GM19397 (cell line): Measurements from ENCODE around the gene CIP2A.

ENCODE experiments used
- ATAC-seq: cut with Tn5 transposase; IDR thresholded peaks from one replicate; pipeline ENCODE4 v1.9.1; 2021; ENCODE audit warnings: mild to moderate bottlenecking, moderate library complexity; ENCODE audit not compliant: unreplicated experiment

Gene CIP2A

DNA sequence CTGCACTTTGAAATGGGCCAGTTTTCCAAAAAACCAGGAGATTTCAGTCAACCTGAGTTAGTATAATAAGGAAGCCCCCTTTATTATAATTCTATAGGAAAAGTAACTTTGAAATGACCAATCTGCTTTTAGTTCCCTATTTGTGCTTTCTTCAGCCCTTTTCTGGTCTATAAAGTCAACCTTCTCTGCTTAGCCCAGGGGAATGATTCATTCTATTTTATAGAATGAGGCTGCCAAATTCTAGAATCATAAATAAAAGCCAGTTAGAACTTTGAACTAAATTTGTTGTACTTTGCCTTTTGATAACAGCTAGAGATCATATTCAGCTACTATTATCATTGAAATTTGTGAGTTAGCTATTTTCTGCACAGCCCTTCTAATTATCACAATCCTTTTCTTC lies 24.7 kb downstream of the CIP2A start:
- ATAC-seq, result no peak

DNA sequence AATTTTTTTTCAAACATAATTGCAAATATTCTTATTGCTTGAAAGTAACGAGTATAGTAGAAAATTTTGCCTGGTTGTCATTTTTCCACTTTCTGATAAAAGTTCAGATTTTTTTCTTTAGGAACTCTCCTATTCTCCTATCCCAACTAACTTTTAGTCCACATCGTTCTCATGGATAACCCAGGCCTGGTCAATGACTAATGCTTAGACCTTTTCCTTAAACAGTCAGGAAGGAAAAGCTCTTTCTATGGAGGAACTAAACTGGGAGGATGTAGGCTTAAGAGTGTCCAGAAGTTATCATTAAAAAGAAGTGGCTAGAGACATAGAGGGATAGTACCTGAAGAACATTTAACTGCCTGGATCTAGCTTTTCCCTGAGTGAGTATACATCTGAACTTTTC lies 26.7 kb downstream of the CIP2A start:
- ATAC-seq, result no peak

DNA sequence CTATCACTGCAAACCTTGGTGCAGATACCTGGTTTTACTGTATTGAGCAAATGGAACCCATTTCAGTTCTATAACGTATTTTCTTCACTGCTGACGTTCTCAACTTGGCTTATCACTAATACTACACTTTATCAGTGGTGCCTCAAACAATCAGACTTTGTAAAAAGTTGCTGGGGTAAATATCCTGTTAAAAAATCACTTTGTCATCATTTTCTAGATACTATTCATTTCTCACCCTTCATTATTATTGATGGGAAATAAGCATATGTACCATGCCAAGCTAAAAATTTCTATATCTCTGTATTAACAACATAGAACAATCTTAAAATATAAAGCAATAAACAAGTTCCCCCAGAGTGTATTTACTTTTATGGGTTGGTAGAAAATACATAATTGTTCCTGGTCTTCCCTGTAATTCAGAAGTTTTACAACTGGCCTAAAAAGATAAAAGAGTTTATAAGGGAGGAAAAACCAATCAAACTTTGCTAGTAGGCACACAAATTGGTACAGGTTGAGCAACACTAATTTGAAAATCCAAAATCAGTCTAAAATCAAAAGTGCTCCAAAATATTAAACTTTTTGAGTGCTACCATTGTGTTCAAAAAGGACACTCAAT lies 33.2 kb downstream of the CIP2A start:
- ATAC-seq, result no peak

DNA sequence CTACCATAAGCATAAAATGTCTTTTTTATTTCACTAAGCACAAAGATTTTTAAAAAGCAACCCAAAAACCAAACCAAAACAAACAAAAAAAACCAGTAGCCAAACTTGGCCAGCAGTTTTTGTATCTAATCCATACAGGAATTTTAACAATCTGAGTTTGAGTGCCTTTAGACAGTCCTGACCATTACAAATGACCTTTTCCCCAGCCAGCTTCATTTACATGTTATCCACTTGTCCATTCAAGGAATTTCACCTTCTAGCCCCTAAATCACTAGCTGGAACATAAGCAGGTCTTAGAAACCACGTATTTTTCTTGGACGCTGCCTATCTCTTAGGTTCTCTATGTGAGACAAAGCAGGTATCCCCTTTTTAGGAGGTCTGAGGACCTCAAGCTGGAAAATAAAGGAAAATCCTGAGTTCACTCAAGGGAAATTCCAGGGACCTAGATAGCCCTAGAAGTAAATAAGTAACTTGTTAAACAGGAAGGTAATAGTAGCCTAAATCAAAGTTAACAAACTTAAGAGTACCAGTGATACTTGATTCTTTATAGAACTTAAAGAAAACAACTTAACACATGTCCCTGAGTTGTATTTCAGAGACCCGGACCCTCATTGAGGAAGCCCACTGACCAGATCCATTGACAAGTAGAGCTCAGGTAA lies 34.2 kb downstream of the CIP2A start:
- ATAC-seq, result no peak

DNA sequence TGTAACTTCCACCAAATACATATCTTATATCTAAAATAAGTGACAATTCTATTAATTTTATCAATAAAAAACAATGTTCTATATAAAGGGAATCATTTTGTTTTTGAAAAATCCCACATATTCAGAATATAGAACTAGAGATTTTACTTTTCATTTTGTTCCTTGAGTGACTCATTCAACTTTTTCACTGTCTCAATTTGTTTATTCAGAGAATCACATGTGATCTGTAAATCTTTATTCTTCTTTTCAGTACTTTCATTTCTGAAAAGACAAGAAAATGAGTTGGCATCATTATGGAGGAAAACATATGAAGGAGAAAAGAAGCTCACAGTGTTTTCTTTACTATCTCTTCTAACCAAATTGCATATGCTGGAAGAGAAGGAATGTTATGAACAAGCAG lies 35.0 kb downstream of the CIP2A start:
- ATAC-seq, result no peak

DNA sequence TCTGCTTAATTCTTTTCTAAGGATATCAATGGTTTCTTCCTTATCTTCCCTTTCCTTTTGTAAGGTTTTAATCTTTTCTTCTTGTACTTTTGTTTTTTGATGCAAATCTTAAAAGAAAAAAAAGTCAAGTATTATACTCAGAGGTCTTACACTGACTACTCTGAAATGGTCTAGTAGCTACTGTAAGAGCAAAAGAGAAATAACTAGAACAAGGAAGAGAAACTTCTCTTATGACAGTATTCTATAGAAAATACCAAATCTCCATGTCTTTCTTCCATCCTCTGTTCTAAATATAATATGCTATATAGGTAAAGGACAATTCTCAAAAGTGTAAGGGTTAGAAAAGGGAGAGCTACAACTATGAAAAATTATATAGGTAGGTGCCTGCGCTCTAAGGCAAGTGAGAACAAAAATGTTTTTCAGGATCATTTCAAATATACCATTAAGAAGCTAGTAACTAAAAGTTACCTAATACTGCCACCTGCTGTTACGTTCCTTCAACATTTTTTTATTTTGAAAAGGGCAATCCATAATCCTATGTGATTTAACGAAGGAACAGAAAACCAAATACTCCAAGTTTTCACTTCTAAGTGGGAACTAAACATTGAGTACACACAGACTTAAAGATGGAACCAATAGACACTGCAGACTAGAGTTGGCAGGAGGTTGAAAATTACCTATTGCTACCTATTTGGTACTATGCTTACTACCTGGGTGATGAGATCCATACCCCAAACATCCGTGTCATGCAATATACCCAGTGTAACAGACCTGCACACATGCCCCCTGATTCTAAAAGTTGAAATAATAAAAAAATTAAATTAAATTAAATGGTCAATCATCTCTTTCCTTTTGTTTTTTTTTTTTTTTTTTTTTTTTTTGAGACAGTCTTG lies 36.7 kb downstream of the CIP2A start:
- ATAC-seq, result no peak

DNA sequence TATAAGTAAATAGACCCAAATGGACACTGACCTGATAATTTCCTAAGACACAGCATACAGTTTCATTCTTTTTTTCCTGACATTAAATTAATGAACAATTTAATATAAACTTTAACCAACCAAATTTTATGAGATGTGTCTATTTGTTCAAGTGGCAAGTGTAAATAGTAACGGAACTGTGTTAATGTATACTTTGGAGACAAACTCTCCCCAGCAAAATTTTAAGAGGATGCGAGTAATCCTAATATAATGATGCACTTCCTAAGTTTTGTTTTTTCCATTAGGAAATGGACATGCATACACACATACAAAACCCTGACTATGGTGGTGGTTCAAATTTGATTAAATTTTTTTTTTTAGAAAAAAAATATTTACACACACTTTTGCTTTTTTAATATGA lies 40.4 kb downstream of the CIP2A start:
- ATAC-seq, result no peak

DNA sequence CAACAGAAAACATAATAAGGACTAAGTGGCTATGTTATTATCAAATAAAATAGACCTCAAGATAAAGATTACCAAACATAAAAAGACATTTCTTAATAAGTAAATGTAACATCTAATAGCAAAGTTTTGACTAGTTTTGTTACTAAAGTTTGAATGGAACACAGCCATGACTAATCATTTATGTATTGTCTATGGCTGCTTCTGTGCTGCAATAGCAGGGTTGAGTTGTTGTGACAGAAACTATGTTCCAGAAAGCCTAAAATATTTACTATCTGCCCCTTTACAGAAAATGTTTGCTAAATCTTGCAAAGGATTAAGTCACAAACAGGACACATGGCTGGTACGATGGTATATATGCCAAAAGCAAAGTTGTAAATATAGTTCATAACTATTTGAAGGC lies 40.9 kb downstream of the CIP2A start:
- no peak for ATAC-seq

DNA sequence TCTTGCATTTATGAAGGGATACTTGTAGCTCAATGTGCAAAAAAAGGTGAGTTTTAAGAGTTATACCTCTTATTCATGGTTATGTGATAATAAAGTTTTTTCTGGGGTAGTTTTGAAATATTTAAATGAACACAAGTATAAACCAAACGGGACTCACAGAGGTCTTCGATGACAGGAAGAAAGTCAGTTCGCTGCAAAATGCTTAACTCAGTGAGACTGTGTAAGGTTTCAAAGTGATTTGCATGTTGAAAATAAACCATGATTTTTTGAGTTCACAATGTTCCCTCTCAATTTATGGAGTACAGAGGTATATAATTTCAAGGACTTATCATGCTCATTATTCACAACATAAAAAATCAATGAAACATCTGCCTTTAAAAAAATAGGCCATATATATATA lies 42.5 kb downstream of the CIP2A start:
- peak; percentile 64 for ATAC-seq

DNA sequence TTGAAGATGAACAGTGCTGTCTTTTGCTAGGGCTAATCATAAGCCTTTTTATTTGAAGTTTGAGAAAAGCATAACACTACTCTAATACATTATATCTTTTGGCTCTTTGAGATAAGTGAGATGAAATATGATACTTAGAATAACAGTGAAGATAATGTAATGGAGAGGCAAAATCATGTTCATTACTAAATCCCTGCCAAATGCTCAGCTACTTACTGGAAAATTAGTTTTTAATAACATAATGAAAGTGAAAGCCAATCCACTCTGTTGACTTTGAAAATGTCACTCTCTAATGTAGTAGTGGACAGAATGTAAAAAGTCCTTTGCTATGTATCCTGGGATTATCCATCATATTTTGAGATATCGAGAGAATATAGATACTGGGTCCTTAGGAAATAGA lies 43.0 kb downstream of the CIP2A start:
- no peak for ATAC-seq

DNA sequence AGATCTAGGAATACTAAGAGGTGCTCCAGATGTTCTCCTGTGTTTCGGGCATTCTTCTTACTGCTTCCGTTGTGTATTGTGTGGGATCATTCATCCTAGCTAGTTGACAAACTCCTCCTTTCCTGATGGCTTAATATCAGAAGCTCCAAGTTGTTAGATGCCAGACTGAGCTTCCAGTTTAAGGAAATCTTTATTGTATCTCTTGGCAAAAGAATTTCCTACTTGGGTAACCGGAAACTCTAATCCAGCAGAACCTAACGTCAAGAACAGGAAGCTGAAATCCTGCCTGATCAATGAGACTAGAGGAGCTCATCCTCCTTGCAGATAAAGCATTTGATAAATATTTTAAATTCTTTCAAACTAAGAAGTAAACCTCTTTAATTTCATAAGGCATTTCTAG lies 51.2 kb downstream of the CIP2A start:
- no peak for ATAC-seq

DNA sequence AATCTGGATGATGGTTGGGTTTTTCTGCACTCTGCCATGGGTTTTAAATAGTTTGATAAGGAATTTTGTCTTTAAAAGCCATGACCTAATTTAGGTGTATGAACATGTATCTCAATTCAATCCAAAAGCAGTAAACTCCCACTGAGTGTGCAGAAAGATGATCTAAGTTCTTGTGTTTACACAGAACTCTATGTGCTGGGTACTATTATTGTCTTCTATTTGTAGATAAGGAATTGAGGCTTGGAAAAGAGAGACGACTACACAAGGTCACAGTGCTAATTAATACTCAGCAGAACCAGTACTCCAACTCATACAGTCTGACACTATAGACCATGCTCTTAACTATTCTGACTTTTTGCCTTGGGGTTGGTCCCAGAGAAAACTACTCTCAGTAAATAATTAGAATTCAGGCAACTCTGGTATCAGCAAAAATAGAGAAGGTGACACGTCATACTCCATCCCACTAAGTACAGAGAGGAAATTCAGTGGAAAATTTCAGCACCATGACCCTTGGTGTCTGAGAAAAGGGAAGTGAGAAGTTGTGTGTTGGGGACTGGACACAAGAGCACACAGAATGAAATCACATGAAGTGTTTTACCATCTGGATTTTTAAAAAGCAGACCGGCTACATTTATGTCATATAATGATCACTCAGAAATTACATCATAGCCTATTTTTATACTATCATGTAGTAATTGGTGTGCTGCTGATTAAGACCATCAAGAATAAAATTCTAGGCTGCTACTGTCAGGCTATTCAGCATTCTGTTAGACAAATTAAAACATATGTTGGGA lies 60.6 kb downstream of the CIP2A start:
- ATAC-seq, result peak; percentile 77

DNA sequence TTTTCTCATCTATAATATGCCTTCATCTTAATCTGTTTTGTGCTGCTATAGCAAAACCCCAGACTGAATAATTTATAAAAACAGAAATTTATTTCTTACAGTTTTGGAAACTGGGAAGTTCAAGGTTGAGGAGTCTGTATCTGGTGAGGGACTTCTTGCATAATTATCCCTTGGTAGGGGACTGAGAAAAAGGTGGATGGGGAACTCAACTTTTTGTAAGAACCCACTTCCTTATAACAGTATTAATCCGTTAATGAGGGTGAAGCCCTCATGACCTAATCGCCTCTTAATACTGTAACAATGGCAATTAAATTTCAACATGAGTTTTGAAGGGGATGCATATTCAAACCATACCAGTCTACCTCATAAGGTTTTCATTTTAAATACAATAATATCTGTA lies 61.4 kb downstream of the CIP2A start:
- ATAC-seq, result no peak

DNA sequence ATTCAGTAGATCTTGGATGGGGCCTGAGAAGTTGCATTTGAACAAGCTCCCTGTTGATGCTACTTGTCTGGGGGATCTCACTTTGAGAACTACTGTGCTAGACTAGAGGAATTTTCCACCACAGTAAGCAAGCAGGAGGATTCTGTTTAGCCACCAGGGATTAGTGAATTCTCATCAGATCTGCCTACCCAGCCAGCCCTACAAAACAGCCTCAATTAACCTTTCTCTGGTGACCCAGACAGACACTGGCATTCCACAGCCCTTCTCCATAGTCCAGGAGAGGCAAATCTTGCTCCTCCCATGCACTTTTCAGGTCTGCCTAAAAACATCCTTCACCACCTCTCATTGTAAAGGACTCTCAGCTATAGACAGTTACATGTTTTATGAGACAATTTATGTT lies 62.1 kb downstream of the CIP2A start:
- ATAC-seq, result no peak

DNA sequence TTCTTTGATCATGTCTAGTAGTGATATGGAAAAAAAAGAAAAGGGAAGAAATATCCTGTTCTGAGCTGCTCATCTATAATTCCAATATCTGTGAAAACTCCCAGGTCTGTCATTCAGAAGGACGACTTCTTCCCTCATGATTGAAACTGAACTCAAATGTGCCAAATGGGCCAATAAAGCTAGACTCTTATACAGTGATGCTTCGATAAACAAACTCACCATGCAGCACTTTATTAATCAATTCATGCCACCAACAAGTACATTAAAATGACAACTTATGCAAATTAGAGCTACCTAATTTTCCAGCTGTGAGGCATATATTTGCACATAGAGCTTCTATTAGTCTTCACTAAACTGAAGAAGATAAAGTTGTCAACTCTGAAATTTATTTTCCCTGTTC lies 63.3 kb downstream of the CIP2A start:
- ATAC-seq, result no peak

DNA sequence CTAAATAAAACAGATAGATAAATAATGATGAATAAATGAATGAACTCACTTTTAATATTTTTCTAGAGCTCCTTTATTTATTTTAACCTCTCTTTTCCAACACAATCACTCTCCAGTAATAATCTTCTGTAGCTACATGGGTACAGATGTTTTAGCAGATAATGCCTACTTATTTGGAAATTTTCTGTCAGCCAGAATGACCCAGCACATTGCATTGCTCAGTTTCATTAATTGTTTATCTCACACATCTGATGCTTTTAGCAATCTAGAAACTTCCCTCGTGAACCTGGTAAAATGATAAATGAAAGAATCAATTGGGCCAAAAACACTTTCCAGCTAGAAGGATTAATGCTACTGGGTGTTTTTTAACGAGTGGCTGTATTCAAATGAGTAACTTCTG lies 64.0 kb downstream of the CIP2A start:
- ATAC-seq, result no peak

DNA sequence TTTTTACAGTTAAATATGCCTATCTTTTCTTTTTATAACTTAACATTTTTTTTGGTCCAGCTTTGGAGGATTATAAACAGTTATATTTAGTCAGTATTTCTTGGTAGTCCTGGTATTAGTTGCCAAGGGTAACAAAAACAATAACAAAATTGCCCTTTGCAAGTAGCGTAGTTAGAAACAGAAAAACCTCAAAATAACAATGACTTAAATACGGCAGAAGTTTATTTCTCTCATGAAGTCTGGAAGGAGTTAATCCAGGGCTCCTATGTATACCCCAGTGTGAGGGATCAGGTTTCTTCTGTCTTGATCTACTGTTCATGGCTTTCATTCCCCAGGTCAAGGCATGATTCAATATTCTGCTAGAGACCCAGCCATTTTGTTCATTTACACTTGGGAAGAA lies 64.7 kb downstream of the CIP2A start:
- no peak for ATAC-seq

DNA sequence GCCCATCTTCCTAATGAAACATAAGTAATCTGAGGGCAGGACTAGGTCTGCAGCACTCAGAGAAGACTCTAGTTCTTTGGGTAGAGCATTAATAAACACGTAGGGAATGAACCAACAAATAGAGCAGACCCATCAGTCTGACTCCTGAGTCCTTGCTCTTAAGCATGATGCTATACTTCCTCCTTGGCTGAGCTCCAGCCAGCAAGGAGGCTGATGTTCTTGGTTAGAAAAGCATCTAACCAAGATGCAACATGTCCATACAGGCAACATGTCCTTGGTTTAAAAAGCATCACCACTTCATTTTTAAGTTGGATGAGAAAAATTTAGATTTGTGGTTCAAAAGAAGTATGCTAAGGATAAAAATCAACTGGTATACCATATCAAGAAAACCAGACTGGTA lies 70.3 kb downstream of the CIP2A start:
- no peak for ATAC-seq

DNA sequence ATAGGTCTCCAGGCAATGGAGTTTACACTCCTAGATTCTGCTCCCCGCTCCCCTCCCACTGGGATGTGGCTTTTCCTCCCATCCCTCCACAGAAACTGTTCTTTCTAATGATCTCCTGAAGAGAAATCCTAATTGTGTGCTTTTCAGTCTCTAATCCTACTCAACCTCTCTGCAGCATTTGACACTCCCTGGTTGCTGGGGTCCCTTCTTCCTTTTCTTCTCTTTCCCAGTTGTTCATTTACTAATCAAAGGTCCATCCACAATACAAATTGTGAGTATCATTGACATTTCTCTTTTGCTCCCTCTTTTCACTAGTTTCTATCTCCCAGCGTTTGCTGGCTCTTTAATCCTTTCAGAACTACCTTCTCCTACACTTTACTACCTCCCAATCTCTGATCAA lies 72.4 kb downstream of the CIP2A start:
- no peak for ATAC-seq

DNA sequence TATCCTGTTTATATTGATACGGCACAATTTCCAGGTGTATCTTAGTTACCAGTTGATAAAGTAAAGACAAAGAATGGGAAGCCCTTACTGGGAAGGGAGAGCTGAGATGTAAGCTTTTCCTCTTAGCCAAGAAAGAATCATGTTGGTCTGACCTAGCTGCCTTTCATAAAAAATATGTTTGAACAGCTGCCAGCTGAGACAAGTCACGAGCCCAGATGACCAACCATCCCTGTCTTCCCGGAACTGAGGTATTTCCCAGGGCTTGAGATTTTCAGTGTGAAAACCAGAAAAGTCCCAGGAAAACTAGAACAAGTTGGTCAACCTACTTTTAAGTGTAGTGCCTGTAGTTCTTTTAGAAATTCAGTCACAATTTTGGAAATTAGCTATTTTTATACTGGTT lies 75.3 kb downstream of the CIP2A start:
- ATAC-seq, result no peak

DNA sequence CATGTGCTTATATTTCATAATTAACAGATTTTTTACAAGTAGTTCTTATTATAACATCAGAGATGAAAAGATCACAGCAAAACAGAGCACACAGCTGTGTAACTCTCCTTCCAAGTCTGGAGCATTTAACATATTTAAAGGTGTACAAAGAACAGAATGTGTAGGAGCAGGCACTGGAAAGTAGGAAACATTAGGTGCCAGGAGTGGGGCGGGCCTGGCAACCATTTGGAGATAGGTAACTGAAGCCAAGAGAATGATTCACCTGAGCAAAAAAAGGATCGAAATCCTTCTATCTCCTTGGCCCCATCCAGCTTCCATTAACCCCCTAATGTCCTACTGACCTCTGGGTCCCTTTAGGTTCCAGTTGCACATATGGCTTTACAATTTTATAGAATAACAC lies 76.6 kb downstream of the CIP2A start:
- no peak for ATAC-seq
